ENCODE results near the gene DNAJB12.
"Not testable (repeated sequence)": the region's sequence is repeated elsewhere in the genome, so short reads cannot be mapped to it uniquely, and the experiment has no call there.

The DNAJB12 gene

GRCh38 chr10:72331575-72332422, 22.9 kb downstream of the DNAJB12 start:
- DNase-seq (ENCODE audit: low read depth in 2 of 2) = peak in 1 of 2 experiments; percentile 52

- DNase-seq (ENCODE audit: low read depth in 2 of 2) = no peak
Measured at GRCh38 chr10:72330069-72330426, 24.7 kb downstream of the DNAJB12 start.

- DNase-seq (ENCODE audit: low read depth in 2 of 2) = no peak
Measured at GRCh38 chr10:72329290-72330068, 25.2 kb downstream of the DNAJB12 start.

GRCh38 chr10:72328829-72329204, 25.9 kb downstream of the DNAJB12 start:
- DNase-seq (ENCODE audit: low read depth in 2 of 2) = no peak

DNA sequence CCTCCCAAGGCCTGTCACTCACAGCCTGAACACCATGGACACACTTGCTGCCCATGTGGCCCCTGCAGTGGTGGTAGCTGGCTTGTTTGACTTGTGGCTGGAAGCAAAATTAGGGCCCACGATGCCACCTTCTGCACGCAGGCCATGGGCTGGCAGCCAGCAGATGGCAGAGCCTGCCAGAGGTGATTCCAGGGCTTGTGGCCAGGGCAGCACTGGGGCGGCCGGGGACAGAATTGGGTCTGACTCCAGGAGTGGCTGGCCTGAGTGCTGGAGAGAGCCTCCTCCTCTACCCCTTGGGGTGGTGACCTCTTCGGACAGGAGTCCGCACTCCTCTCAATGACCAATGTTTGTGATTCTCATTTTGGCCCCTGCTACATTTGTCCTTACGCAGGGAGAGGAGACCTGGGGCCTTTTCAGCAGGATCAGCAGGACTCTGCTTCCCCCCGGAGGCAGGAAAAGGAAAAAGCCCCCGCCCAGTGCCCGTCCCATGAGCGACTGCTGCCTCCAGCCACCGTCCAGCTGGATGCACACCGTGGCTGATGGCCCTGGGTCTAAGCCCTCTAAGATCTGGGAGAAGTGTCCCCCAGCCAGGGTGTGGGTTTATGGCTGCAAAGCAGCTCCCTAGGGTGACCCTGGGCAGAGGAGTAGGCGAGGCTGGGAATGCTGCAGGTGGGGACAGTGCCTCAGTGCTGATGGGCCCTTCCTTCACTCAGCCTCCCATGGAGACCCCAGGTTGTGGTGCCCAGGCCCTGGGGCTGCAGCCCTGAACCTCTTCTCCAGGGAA, 26.5 kb downstream of the DNAJB12 start:
- no peak for DNase-seq (ENCODE audit: low read depth in 2 of 2)

DNA sequence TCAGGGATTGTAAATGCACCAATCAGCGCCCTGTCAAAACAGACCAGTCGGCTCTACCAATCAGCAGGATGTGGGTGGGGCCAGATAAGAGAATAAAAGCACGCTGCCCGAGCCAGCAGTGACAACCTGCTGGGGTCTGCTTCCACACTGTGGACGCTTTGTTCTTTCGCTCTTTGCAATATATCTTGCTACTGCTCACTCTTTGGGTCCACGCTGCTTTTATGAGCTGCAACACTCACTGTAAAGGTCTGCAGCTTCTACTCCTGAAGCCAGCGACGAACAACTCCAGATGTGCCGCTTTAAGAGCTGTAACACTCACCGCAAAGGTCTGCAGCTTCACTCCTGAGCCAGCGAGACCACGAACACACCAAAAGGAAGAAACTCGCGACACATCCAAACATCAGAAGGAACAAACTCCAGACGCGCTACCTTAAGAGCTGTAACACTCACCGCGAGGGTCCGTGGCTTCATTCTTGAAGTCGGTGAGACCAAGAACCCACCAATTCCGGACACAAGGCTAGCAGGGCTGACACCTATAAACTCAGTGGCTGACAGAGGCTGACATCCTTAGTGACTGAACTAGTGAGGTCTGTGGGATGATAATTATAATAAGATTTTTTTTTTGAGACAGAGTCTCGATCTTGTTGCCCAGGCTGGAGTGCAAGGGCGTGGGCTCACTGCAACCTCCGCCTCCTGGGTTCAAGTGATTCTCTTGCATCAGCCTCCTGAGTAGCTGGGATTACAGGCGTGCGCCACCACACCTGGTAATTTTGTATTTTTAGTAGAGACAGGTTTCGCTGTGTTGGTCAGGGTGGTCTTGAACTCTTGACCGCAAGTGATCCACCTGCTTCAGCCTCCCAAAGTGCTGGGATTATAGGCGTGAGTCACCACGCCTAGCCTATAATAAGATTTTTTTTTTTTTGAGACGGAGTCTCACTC, 27.8 kb downstream of the DNAJB12 start:
- DNase-seq (ENCODE audit: low read depth in 2 of 2) = not testable (repeated sequence)

- DNase-seq (ENCODE audit: low read depth in 2 of 2) = not testable (repeated sequence)
Measured at GRCh38 chr10:72325243-72326175, 29.2 kb downstream of the DNAJB12 start.

GRCh38 chr10:72323771-72324191, 30.9 kb downstream of the DNAJB12 start:
- no peak for DNase-seq (ENCODE audit: low read depth in 2 of 2)

DNA sequence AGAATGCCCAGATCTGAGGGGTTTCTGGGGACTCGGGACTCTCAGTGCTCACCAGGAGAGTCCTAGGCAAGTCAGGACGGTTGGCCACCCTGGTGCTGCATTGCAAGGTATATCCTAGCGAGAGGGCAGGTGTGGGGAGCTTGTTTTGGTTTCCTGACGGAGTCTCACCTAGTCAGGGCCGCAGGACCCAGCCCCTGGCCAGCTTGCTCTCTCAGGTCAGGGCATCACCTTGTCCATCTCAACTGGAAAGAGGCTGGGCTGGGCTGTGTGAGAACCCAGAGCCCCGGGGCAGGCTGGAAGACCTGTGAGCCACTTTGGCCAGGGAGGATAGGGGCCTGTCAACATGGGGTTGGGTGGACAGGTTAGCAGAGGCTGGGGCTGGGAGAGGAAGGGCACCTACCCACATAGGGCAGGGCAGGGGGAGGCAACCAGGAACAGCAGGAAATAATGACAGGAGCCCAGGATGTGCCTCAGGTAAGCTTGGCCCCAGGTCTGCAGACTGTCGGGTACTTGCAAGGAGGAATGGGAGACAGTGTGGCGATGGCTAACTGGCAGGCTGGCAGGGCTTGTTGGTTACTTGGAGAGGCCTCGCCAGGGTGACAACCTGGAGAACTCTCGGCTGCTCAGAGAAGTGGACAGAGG, 31.5 kb downstream of the DNAJB12 start:
- no peak for DNase-seq (ENCODE audit: low read depth in 2 of 2)

GRCh38 chr10:72322280-72323058, 32.2 kb downstream of the DNAJB12 start:
- DNase-seq (ENCODE audit: low read depth in 2 of 2) = no peak

GRCh38 chr10:72322030-72322279, 32.8 kb downstream of the DNAJB12 start:
- DNase-seq (ENCODE audit: low read depth in 2 of 2) = no peak

- DNase-seq (ENCODE audit: low read depth in 2 of 2) = no peak
Measured at GRCh38 chr10:72321248-72322029, 33.3 kb downstream of the DNAJB12 start.

- peak; percentile 100 for DNase-seq (ENCODE audit: low read depth in 2 of 2)
Measured at GRCh38 chr10:72320676-72321247, 34.0 kb downstream of the DNAJB12 start.

DNA sequence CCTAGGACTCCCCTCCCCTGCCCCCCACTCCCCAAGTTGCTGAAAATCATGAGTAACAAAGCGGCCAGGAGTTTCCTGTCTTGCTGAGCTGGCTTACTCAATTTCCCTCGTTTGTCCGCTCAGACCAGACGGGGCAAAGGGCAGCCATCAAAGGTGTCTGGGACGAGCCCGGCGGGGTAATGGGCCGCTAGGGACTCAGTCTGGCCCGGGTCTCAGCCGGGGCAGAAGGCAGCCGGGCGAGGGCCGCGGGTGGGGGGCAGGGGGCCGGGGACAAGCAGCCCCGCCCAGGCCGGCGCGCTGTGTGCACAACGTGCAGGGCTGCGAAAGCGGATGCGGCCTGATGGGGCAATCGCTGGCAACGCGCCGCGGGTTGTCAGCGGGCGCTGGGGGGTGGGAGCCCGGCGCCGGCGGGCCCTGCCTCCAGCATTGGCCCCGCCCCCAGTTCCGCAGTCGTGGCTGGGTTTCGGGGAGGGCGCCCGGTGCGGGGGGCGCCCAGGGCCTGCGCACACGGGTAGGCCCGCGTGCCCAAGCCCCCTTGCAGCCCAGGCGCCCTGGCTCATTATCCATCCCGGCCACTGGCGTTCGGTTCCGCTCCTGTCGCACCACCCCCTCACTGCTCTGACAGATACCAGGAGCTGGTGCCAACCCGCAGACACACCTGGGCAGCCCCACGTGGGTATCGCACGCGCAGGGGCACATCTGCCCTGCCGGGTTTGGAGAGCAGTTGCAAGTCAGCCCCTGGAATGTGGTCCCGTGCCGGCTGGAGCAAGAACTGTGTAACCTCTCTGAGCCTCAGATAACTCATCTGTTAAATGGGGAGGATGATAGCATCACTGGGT, 35.1 kb downstream of the DNAJB12 start:
- DNase-seq (ENCODE audit: low read depth in 2 of 2) = peak; percentile 90 to 91

DNA sequence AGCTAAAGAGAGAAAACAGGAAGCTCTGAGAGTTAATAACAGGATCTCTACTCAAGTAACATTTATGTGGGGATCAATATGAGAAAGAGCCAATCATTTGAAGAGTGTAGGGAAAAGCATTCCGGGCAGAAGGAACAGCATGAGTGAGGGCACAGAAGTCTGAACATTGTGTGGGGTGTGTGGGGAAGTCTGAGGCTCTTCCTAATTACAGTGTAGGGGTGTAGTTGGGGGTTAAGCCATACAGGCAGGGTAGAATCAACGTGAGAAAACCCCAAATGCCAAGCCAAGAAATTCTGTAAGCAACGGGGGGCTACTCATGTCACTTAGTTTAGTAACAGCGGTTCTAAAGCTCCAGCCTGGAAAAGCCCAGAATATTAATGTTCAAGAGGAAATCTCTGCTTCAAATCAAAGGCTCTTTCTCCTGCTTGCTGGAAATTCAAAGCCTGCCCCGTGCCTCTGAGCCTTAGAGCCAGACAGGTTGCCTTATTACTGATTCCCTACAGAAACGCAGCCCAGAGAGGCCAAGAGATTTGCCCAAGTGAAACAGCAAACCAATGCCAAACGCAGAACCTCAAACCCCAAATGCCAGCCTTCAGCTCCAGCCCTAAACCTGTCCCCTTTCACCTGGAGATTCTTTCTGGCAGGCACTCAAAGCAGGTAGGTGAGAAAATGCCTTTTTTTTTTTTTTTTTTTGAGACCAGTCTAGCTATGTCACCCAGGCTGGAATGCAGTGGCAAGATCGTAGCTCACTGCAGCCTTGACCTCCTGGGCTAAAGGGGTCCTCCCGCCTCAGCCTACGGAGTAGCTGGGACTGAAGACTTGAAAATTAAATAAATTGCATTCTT, 36.1 kb downstream of the DNAJB12 start:
- no peak for DNase-seq (ENCODE audit: low read depth in 2 of 2)

All from fibroblast of skin of left quadriceps (primary cell).